Measurements from ENCODE around the gene DNAH12.

The DNAH12 gene

GRCh38 chr3:57261929-57262328 lies 282.2 kb downstream of the DNAH12 start:
- H3K4me3 ChIP-seq (ENCODE audit: low read depth, low read length), result no peak overlapping the region
- DNase-seq (ENCODE audit: low read depth), result no peak

- H3K4me3 ChIP-seq (ENCODE audit: low read depth, low read length), result no peak overlapping the region
- DNase-seq (ENCODE audit: low read depth), result no peak
Observed at GRCh38 chr3:57261119-57261518, 283.0 kb downstream of the DNAH12 start.

GRCh38 chr3:57257678-57258077 lies 286.5 kb downstream of the DNAH12 start:
- no peak overlapping the region for H3K4me3 ChIP-seq (ENCODE audit: low read depth, low read length)
- DNase-seq (ENCODE audit: low read depth), result no peak

- H3K4me3 ChIP-seq (ENCODE audit: low read depth, low read length), result no peak overlapping the region
Observed at GRCh38 chr3:57256844-57257243, 287.3 kb downstream of the DNAH12 start.

GRCh38 chr3:57252404-57252803 lies 291.7 kb downstream of the DNAH12 start:
- no peak for DNase-seq (ENCODE audit: low read depth)
- no peak overlapping the region for H3K4me3 ChIP-seq (ENCODE audit: low read depth, low read length)

More at GRCh38 chr3:57256844-57257243, 287.3 kb downstream of the DNAH12 start:
- no peak for DNase-seq (ENCODE audit: low read depth)

GRCh38 chr3:57244946-57245345 lies 299.2 kb downstream of the DNAH12 start:
- no peak overlapping the region for H3K4me3 ChIP-seq (ENCODE audit: low read depth, low read length)
- DNase-seq (ENCODE audit: low read depth), result no peak
